ENCODE data around the gene SMCO3.

DNA sequence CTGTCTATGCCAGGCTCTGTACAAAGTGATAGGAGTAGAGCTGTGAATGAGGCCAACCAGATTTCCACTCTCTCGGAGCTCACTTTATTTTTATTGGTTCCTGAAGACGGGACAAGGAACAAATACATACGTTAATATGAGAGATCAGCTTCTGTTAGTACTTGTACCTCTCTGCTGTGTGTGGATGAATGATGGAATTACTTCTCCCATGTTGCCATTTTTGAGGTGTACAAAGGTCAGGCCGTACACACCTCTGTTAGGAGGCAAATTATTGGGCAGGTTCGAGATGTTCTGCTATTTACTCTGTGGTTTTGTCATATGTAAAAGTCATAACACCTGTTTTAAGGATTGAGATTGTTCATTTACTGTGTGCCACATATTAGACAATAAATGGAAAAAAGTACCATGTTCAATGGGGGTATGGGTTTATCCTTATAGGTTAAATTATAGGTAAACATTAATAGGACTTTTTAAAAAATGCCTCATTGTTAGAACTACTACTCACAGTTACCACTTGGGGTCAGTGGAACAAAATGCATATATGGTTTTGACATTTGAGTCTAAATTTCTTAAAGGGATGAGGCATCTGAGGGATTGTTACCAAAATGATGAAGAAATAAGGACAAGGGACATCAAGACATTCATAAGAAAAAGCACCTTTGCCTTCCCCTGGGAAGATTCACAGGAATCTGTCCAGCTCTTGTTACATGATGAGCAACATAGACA is 37.6 kb downstream of the SMCO3 start:
- TF ChIP-seq, protein P1, sequence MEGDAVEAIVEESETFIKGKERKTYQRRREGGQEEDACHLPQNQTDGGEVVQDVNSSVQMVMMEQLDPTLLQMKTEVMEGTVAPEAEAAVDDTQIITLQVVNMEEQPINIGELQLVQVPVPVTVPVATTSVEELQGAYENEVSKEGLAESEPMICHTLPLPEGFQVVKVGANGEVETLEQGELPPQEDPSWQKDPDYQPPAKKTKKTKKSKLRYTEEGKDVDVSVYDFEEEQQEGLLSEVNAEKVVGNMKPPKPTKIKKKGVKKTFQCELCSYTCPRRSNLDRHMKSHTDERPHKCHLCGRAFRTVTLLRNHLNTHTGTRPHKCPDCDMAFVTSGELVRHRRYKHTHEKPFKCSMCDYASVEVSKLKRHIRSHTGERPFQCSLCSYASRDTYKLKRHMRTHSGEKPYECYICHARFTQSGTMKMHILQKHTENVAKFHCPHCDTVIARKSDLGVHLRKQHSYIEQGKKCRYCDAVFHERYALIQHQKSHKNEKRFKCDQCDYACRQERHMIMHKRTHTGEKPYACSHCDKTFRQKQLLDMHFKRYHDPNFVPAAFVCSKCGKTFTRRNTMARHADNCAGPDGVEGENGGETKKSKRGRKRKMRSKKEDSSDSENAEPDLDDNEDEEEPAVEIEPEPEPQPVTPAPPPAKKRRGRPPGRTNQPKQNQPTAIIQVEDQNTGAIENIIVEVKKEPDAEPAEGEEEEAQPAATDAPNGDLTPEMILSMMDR (IDR thresholded peaks at IDR 0.05), result peak in 3 of 7 experiments; percentile 12 to 37 (median 14)
- TF ChIP-seq POLR2A (IDR thresholded peaks at IDR 0.05), result no peak
